Testis (tissue), 2 donors: ENCODE results near the gene PPM1L.

Experiments used
- CTCF ChIP-seq, 3 experiments: fragments of 450-650 bp in 2 of 3; fragments of 200-600 bp in 1 of 3; sonication (generic) in 1 of 3; IDR thresholded peaks; one replicate each; pipeline ENCODE4 v1.5.1; 2016 to 2019; ENCODE audit warnings: antibody characterized with exemption in 3 of 3, mild to moderate bottlenecking in 2 of 3, moderate library complexity in 1 of 3
- POLR2A ChIP-seq: fragments of 450-650 bp; IDR thresholded peaks from one replicate; pipeline ENCODE4 v1.6.1; 2017; ENCODE audit warnings: antibody characterized with exemption, mild to moderate bottlenecking, moderate library complexity

- no peak for TF ChIP-seq CTCF (IDR thresholded peaks at IDR 0.05)
- no peak for TF ChIP-seq POLR2A
These were observed 50.7 kb downstream of the PPM1L start for GRCh38 chr3:160806686-160807085.
